Midbrain (tissue), 1 donor: Measurements from ENCODE around the gene CRYBG1.
"Not testable (repeated sequence)": the region's sequence is repeated elsewhere in the genome, so short reads cannot be mapped to it uniquely, and the experiment has no call there.

ENCODE experiments used
- DNase-seq: peaks from one replicate; lab custom pipeline; 2025; lab: John Stamatoyannopoulos, UW

CRYBG1 gene

GRCh38 chr6:106588937-106589336 lies 228.4 kb downstream of the CRYBG1 start:
- DNase-seq = not testable (repeated sequence)

GRCh38 chr6:106591111-106591825 lies 230.8 kb downstream of the CRYBG1 start:
- no peak for DNase-seq

GRCh38 chr6:106599440-106599839 lies 238.9 kb downstream of the CRYBG1 start:
- no peak for DNase-seq

- no peak for DNase-seq
Observed at GRCh38 chr6:106600329-106600728, 239.8 kb downstream of the CRYBG1 start.

- no peak for DNase-seq
Observed at GRCh38 chr6:106608080-106608668, 247.7 kb downstream of the CRYBG1 start.

- no peak for DNase-seq
Observed at GRCh38 chr6:106609699-106610098, 249.2 kb downstream of the CRYBG1 start.

- no peak for DNase-seq
Observed at GRCh38 chr6:106611030-106611429, 250.5 kb downstream of the CRYBG1 start.

- no peak for DNase-seq
Observed at GRCh38 chr6:106612671-106613416, 252.3 kb downstream of the CRYBG1 start.

GRCh38 chr6:106613590-106613989 lies 253.1 kb downstream of the CRYBG1 start:
- no peak for DNase-seq

GRCh38 chr6:106614166-106614565 lies 253.6 kb downstream of the CRYBG1 start:
- no peak for DNase-seq

- no peak for DNase-seq
Observed at GRCh38 chr6:106614592-106615257, 254.2 kb downstream of the CRYBG1 start.

GRCh38 chr6:106617302-106617701 lies 256.8 kb downstream of the CRYBG1 start:
- no peak for DNase-seq

- no peak for DNase-seq
Observed at GRCh38 chr6:106617857-106618256, 257.3 kb downstream of the CRYBG1 start.

- DNase-seq = no peak
Observed at GRCh38 chr6:106618324-106618723, 257.8 kb downstream of the CRYBG1 start.

GRCh38 chr6:106619223-106619622 lies 258.7 kb downstream of the CRYBG1 start:
- no peak for DNase-seq

- no peak for DNase-seq
Observed at GRCh38 chr6:106620931-106621672, 260.6 kb downstream of the CRYBG1 start.
